ENCODE results near the gene TNFAIP1. TPM values are rescaled to one million over a fixed set of nuclear protein-coding genes. Genes with fewer than 3 reads are reported as not detected.

TNFAIP1 gene
- total RNA-seq, 2 donors from 2014 or later: 29.9 to 36.1 TPM

GRCh38 chr17:28363186-28363585 is 27.6 kb downstream of the TNFAIP1 start:
- Histone ChIP-seq H3K36me3 (ENCODE audit: control insufficient read depth, insufficient read depth, low read length) (peaks cover 33% of the 10 kb centered on the region), H3K9me3 (ENCODE audit: control insufficient read depth, low read length) (no peaks in the 10 kb centered on the region), H3K27ac (ENCODE audit: low read depth, low read length) (no peak overlapping the region), H3K4me3 (ENCODE audit: low read length) (no peak overlapping the region), H3K27me3 (ENCODE audit: control insufficient read depth, insufficient read depth, low read length, poor library complexity, severe bottlenecking) (peaks cover 40% of the 10 kb centered on the region), H3K9ac (ENCODE audit: extremely low read depth, low read length, poor library complexity, severe bottlenecking) (no peak overlapping the region), H3K4me1 (ENCODE audit: control insufficient read depth, insufficient read depth, low read length) (peaks cover 3% of the 10 kb centered on the region)
- Mint-ChIP-seq H3K9me3 (no peaks in the 10 kb centered on the region), H3K4me3 (no peak overlapping the region), H3K36me3 (ENCODE audit: low read depth) (peaks cover 37% of the 10 kb centered on the region), H3K27ac (no peak overlapping the region), H3K27me3 (ENCODE audit: insufficient read depth) (peaks cover 5% of the 10 kb centered on the region), H3K4me1 (peaks cover 6% of the 10 kb centered on the region)
- peak; percentile 36 for DNase-seq
- no peak for TF ChIP-seq CTCF (conservative IDR thresholded peaks at IDR 0.05)
- WGBS, 2 experiments (ENCODE audit: insufficient coverage in 1 of 2, insufficient read length in 1 of 2): 68 to 90% methylated on average over 5 of the region's 5 CpGs

DNA sequence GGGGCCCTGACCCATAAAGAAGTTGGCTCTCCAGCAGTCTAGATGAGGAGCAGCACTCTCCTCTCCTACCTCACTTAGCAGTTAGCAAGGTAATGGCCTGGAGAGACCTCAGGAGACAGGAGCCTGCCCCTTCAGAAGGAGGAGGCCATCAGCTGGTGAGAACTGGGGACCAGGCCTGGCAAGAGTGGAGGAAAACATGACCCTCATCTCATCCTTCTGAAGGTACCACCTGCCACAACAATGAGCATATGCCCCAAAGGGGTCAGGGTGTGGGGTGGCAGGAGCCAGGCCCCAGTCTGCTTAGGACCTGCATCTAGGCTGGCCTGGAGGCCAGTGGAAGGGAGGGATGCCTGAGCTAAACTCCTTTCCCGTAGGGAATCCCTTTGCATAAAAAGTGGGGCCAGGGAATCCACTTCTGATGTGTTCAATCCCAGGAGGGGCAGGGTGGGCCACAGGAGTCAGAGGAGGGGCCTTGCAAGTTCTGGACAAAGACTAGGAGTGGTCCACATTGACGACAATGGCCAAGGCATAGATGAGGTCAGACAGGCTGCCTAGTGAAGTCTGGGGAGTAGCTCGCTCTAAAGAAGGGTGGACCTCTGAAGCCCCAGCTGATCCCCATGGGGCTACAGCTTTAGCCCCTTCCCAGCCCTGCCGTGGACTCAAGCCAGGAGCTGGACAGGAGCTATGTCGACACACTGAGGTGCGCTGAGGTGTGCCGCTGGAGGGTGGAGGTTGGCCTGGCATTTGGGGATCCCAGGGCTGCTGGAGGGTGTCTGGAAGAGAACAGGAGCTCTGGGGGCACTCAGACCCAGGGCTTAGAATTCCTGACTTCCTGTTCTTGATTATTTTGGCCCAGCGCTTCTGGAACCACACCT is 28.5 kb downstream of the TNFAIP1 start:
- no peak for TF ChIP-seq CTCF (conservative IDR thresholded peaks at IDR 0.05)
- Histone ChIP-seq H3K9ac (ENCODE audit: extremely low read depth, low read length, poor library complexity, severe bottlenecking) (no peak overlapping the region), H3K36me3 (ENCODE audit: control insufficient read depth, insufficient read depth, low read length) (peaks cover 30% of the 10 kb centered on the region), H3K27ac (ENCODE audit: low read depth, low read length) (no peak overlapping the region), H3K4me3 (ENCODE audit: low read length) (no peak overlapping the region), H3K4me1 (ENCODE audit: control insufficient read depth, insufficient read depth, low read length) (no peaks in the 10 kb centered on the region), H3K9me3 (ENCODE audit: control insufficient read depth, low read length) (no peaks in the 10 kb centered on the region), H3K27me3 (ENCODE audit: control insufficient read depth, insufficient read depth, low read length, poor library complexity, severe bottlenecking) (peaks cover 40% of the 10 kb centered on the region)
- Mint-ChIP-seq H3K27me3 (ENCODE audit: insufficient read depth) (peaks cover 7% of the 10 kb centered on the region), H3K4me3 (no peak overlapping the region), H3K27ac (no peak overlapping the region), H3K4me1 (peaks cover 4% of the 10 kb centered on the region), H3K36me3 (ENCODE audit: low read depth) (peaks cover 34% of the 10 kb centered on the region), H3K9me3 (no peaks in the 10 kb centered on the region)
- DNase-seq: no peak
- WGBS, 2 experiments (ENCODE audit: insufficient coverage in 1 of 2, insufficient read length in 1 of 2): 94 to 95% methylated on average over 7 to 8 of the region's 8 CpGs

DNA sequence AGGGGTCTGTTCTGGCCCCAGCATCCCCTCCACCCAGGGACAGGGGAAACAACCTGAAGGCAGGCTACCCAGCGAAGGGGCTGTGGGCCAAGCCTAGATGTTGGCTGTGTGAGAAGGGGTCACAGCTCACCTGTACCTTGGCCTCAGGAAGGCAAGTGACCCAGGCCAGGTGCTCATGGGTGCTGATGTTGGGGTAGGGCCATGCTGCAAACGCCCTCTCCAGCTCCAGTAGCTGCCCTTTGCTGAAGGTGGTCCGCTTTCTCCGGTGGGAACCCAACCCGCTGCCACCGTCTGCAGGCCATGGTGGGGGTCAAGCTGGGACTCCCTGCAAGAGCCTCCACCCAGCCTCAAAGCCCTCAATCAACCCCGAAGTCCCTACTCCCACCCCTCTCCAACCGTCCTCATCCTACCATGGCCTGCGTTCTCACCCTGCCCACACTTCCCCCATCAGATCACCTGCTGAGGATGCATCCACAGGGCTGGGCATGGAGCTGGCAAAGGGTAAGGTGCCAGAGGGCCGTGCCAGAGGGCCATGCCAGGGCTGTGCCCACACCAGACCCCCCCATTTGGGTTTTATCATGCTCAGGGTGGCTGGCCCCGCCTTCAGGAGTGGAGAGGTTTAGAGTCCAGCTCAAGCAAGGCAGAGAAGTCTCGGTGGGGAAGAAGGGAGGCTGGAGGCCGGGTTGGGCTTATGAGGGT is 29.3 kb downstream of the TNFAIP1 start, which contains the start of gene SEBOX:
SEBOX (minus strand) TSS at position 535 of the 699 bp plus-strand sequence; CDS start at position 487, 48 bp downstream.
- no peak within 1 kb of the TSS for H3K4me3 Mint-ChIP-seq

More for the DNA sequence above, 29.3 kb downstream of the TNFAIP1 start, which contains the start of gene SEBOX:
- Mint-ChIP-seq H3K9me3 (no peaks in the 10 kb centered on the region), H3K4me1 (peaks cover 7% of the 10 kb centered on the region), H3K36me3 (ENCODE audit: low read depth) (peaks cover 30% of the 10 kb centered on the region), H3K27me3 (ENCODE audit: insufficient read depth) (peaks cover 7% of the 10 kb centered on the region), H3K27ac (no peak within 1 kb of the TSS)
- Histone ChIP-seq H3K27me3 (ENCODE audit: control insufficient read depth, insufficient read depth, low read length, poor library complexity, severe bottlenecking) (peaks cover 40% of the 10 kb centered on the region), H3K9ac (ENCODE audit: extremely low read depth, low read length, poor library complexity, severe bottlenecking) (no peak within 1 kb of the TSS), H3K4me1 (ENCODE audit: control insufficient read depth, insufficient read depth, low read length) (peaks cover 3% of the 10 kb centered on the region), H3K4me3 (ENCODE audit: low read length) (no peak within 1 kb of the TSS), H3K9me3 (ENCODE audit: control insufficient read depth, low read length) (no peaks in the 10 kb centered on the region), H3K27ac (ENCODE audit: low read depth, low read length) (no peak within 1 kb of the TSS), H3K36me3 (ENCODE audit: control insufficient read depth, insufficient read depth, low read length) (peaks cover 24% of the 10 kb centered on the region)
- 93 to 94% methylated on average over 3 to 13 of the region's 13 CpGs for WGBS, 2 experiments (ENCODE audit: insufficient coverage in 1 of 2, insufficient read length in 1 of 2)
- DNase-seq: no peak
- TF ChIP-seq CTCF (conservative IDR thresholded peaks at IDR 0.05): no peak
